Measurements from ENCODE around the gene WWOX. TPM values are rescaled to one million over a fixed set of nuclear protein-coding genes. Genes with fewer than 3 reads are reported as not detected.
A peak's percentile ranks its signal among the peaks of the same experiment; 100 is the strongest.

WWOX gene
- total and polyA plus RNA-seq, 2 of the 13 experiments (the other 11 are each of a cell fraction or from before 2014, with no cell fraction given), result 9.1 to 37.4 TPM

DNA sequence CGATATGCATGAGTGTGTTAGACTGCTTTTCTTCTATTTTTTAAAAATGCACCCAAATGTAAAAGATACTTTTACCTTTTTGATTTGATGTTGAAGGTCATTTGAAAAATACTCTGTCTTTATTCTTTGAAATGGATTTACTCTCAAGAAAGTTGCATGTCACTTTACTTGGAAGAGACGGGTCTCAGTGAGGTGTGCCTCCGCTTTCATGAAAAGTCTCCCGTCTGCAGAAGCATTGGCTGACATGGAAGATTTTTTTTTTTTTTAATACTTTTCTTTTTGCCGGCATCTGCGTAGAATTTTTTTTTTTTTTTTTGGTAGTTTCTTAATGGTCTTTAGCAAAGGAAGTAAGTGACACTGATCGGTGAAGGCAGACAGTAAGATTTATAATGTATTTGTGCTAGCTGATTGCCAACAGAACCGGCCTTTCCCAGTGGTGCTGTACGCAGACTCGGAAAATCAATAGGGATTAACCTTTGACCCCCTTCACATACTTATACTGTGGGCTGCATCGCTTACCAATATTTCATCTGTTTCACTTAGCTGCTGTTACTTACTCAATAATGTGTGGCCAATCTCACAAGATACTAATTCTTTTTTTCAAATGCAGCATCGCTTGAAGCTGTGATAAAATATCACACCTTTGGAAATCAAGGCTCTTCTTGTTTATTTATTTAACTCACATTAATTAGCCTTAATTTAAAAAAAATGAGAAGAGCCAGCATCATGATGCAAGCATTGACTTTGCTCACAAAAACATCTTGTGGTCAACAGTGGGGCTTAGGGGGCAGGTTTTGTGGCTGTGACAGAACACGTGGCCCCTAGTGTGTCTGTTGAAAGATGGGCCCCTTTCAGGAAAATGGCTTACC lies 383.9 kb downstream of the WWOX start (continued):
- TF ChIP-seq, protein P1, sequence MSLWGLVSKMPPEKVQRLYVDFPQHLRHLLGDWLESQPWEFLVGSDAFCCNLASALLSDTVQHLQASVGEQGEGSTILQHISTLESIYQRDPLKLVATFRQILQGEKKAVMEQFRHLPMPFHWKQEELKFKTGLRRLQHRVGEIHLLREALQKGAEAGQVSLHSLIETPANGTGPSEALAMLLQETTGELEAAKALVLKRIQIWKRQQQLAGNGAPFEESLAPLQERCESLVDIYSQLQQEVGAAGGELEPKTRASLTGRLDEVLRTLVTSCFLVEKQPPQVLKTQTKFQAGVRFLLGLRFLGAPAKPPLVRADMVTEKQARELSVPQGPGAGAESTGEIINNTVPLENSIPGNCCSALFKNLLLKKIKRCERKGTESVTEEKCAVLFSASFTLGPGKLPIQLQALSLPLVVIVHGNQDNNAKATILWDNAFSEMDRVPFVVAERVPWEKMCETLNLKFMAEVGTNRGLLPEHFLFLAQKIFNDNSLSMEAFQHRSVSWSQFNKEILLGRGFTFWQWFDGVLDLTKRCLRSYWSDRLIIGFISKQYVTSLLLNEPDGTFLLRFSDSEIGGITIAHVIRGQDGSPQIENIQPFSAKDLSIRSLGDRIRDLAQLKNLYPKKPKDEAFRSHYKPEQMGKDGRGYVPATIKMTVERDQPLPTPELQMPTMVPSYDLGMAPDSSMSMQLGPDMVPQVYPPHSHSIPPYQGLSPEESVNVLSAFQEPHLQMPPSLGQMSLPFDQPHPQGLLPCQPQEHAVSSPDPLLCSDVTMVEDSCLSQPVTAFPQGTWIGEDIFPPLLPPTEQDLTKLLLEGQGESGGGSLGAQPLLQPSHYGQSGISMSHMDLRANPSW (CRISPR knock-in tag; IDR thresholded peaks at IDR 0.05; ENCODE audit: borderline replicate concordance), result no peak
- TF ChIP-seq ZNF781 (CRISPR knock-in tag; IDR thresholded peaks at IDR 0.05; ENCODE audit: borderline replicate concordance, not compliant biosample characterization) (peak; percentile 76), HDAC1 (CRISPR knock-in tag; IDR thresholded peaks at IDR 0.05) (peak; percentile 80), ZBTB42 (CRISPR knock-in tag; IDR thresholded peaks at IDR 0.05) (no peak), GATAD2A (CRISPR knock-in tag; IDR thresholded peaks at IDR 0.05) (peak; percentile 99), ZBTB7A (CRISPR knock-in tag; IDR thresholded peaks at IDR 0.05) (no peak), ZNF891 (CRISPR knock-in tag; IDR thresholded peaks at IDR 0.05) (no peak), ZNF160 (CRISPR knock-in tag; IDR thresholded peaks at IDR 0.05) (no peak), ZNF343 (CRISPR knock-in tag; IDR thresholded peaks at IDR 0.05) (no peak), TBX3 (IDR thresholded peaks at IDR 0.05; ENCODE audit: borderline replicate concordance) (peak; percentile 59; the same call in 1 of the 2 replicates), ZMAT3 (CRISPR knock-in tag; conservative IDR thresholded peaks at IDR 0.05) (no peak), TEAD3 (CRISPR knock-in tag; optimal IDR thresholded peaks at IDR 0.05; ENCODE audit: borderline replicate concordance) (peak; percentile 81), ZKSCAN1 (IDR thresholded peaks at IDR 0.05; ENCODE audit: low read length) (no peak), SNAI1 (CRISPR knock-in tag; IDR thresholded peaks at IDR 0.05; ENCODE audit: borderline replicate concordance) (no peak), POLR2AphosphoS5 (IDR thresholded peaks at IDR 0.05; ENCODE audit: low read depth, low read length) (no peak), THYN1 (CRISPR knock-in tag; IDR thresholded peaks at IDR 0.05; ENCODE audit: borderline replicate concordance, low read depth) (no peak), NAIF1 (CRISPR knock-in tag; IDR thresholded peaks at IDR 0.05; ENCODE audit: borderline replicate concordance) (no peak), BHLHE40 (IDR thresholded peaks at IDR 0.05; ENCODE audit: low read length) (0 out of 2 replicates have a peak, but pooled peaks have one; percentile 3), HOXA7 (CRISPR knock-in tag; IDR thresholded peaks at IDR 0.05) (no peak)
- TF ChIP-seq, protein P2, sequence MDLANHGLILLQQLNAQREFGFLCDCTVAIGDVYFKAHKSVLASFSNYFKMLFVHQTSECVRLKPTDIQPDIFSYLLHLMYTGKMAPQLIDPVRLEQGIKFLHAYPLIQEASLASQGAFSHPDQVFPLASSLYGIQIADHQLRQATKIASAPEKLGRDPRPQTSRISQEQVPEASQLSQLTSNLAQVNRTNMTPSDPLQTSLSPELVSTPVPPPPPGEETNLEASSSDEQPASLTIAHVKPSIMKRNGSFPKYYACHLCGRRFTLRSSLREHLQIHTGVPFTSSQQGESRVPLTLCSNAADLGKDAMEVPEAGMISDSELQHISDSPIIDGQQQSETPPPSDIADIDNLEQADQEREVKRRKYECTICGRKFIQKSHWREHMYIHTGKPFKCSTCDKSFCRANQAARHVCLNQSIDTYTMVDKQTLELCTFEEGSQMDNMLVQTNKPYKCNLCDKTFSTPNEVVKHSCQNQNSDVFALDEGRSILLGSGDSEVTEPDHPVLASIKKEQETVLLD (CRISPR knock-in tag; IDR thresholded peaks at IDR 0.05; ENCODE audit: low read depth), result no peak
- TF ChIP-seq, protein P3, sequence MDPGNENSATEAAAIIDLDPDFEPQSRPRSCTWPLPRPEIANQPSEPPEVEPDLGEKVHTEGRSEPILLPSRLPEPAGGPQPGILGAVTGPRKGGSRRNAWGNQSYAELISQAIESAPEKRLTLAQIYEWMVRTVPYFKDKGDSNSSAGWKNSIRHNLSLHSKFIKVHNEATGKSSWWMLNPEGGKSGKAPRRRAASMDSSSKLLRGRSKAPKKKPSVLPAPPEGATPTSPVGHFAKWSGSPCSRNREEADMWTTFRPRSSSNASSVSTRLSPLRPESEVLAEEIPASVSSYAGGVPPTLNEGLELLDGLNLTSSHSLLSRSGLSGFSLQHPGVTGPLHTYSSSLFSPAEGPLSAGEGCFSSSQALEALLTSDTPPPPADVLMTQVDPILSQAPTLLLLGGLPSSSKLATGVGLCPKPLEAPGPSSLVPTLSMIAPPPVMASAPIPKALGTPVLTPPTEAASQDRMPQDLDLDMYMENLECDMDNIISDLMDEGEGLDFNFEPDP (CRISPR knock-in tag; conservative IDR thresholded peaks at IDR 0.05), result no peak
- TF ChIP-seq, protein P4, sequence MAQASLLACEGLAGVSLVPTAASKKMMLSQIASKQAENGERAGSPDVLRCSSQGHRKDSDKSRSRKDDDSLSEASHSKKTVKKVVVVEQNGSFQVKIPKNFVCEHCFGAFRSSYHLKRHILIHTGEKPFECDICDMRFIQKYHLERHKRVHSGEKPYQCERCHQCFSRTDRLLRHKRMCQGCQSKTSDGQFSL (CRISPR knock-in tag; IDR thresholded peaks at IDR 0.05), result no peak
